Peyer's patch (tissue), 4 donors: ENCODE data around the gene TBX6. TPM values are rescaled to one million over a fixed set of nuclear protein-coding genes. Genes with fewer than 3 reads are reported as not detected.

Experiments
- DNase-seq, 3 donors: peaks; one replicate each; pipeline ENCODE4 v3.0.0-alpha.2; 2017 to 2019
- H3K27ac ChIP-seq, 4 donors: fragments of 200-600 bp; sonication (generic); one replicate each; pipeline ENCODE4 v1.5.1; 2016 to 2019
- H3K27me3 ChIP-seq, 2 donors: fragments of 200-600 bp; sonication (generic); one replicate each; pipeline ENCODE4 v1.5.1; 2019
- H3K36me3 ChIP-seq, 3 donors: fragments of 200-600 bp; sonication (generic); one replicate each; pipeline ENCODE4 v1.5.1; 2016 to 2019
- H3K4me1 ChIP-seq, 4 donors: fragments of 200-600 bp; sonication (generic); one replicate each; pipeline ENCODE4 v1.5.1; 2016 to 2019
- H3K4me3 ChIP-seq, 4 donors: fragments of 200-600 bp; sonication (generic); 1 replicate in 3 of 4; 2 replicates in 1 of 4; pipeline ENCODE4 v1.5.1; 2016 to 2019; ENCODE audit warnings: mild to moderate bottlenecking in 1 of 4
- H3K9me3 ChIP-seq, 4 donors: fragments of 200-600 bp; sonication (generic); one replicate each; pipeline ENCODE4 v1.5.1; 2016 to 2019; ENCODE audit warnings: mild to moderate bottlenecking in 1 of 4
- CTCF ChIP-seq, 6 experiments: fragments of 450-650 bp in 4 of 6; fragments of 200-600 bp in 2 of 6; sonication (generic) in 1 of 6; IDR thresholded peaks; one replicate each; pipeline ENCODE4 v1.5.1; 2017 to 2019; ENCODE audit warnings: antibody characterized with exemption in 6 of 6, mild to moderate bottlenecking in 3 of 6, moderate library complexity in 1 of 6
- POLR2A ChIP-seq, 2 donors: fragments of 450-650 bp; IDR thresholded peaks; one replicate each; pipeline ENCODE4 v1.5.1; 2017; ENCODE audit warnings: antibody characterized with exemption in 2 of 2, mild to moderate bottlenecking in 2 of 2, moderate library complexity in 2 of 2
- total RNA-seq, 4 donors: library from RNA; depleted of rRNA; stranded (reverse); fragments of >200 nt; gene quantifications; one replicate each; pipeline ENCODE4 v1.1.0, GENCODE V29; 2016

The TBX6 gene
- total RNA-seq, 4 donors from 2014 or later = 0.53 to 3.4 (median 2.2) TPM

GRCh38 chr16:30078744-30079143 is 13.0 kb downstream of the TBX6 start:
- H3K27me3 ChIP-seq = no peaks in the 10 kb centered on the region
- peaks cover 0 to 56% (median 0%) of the 10 kb centered on the region in 3 donors for H3K36me3 ChIP-seq
- no peak for DNase-seq
- H3K4me3 ChIP-seq = no peak overlapping the region
- no peak overlapping the region for H3K27ac ChIP-seq
- peaks cover 0 to 29% (median 4%) of the 10 kb centered on the region in 4 donors for H3K4me1 ChIP-seq
- TF ChIP-seq POLR2A (IDR thresholded peaks at IDR 0.05) = no peak
- TF ChIP-seq CTCF (IDR thresholded peaks at IDR 0.05) = no peak
- no peaks in the 10 kb centered on the region for H3K9me3 ChIP-seq

DNA sequence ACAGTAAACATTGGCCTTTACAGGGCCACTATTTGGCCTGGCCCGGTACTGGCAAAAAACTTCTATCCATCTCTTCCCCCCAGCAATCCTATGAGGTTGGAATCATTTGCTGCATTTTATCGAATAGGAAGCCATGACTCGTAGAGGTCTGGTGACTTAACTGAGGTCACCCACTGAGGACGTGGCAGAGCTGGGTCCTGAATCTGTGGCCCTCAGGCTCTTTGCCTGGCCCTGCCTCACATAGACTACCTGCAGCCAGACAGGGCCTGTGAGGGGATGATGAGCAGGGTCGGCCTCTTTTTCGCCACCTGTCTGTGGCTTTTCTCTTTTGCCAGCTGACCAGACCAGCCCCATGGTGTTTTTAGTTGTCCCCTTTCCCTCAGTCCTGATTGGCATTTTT is 14.1 kb downstream of the TBX6 start:
- H3K36me3 ChIP-seq = peaks cover 0 to 51% (median 0%) of the 10 kb centered on the region in 3 donors
- peak overlapping the region in 1 of 4 donors; percentile 80 for H3K4me3 ChIP-seq
- H3K27ac ChIP-seq = no peak overlapping the region
- TF ChIP-seq POLR2A (IDR thresholded peaks at IDR 0.05) = no peak
- TF ChIP-seq CTCF (IDR thresholded peaks at IDR 0.05) = no peak
- H3K27me3 ChIP-seq = no peaks in the 10 kb centered on the region
- DNase-seq = no peak
- no peaks in the 10 kb centered on the region for H3K9me3 ChIP-seq
- peaks cover 0 to 29% (median 4%) of the 10 kb centered on the region in 4 donors for H3K4me1 ChIP-seq

DNA sequence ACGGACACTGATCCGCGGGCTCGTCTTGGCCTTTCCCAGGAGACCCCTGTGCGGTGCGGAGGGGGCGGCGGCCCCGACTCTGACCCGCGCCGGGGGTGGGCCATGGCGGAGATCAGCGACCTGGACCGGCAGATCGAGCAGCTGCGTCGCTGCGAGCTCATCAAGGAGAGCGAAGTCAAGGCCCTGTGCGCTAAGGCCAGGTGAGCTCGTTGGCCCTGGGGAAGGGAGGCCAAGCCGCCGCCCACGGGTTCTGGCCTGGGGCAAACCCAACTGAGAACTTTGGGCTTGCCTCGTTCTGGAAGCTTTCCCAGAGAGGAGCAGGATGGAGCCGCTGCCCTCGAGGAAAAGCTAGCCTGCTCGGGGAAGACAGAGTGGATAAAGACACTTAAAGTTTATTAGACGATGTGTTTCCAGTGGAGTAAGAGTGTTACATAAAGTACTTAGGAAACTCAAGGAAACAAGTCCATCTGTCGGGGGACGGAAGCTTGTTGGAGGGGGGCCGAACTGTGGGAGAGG is 15.4 kb downstream of the TBX6 start:
- Histone ChIP-seq H3K36me3 (peaks cover 0 to 51% (median 0%) of the 10 kb centered on the region in 3 donors), H3K4me1 (peaks cover 0 to 29% (median 4%) of the 10 kb centered on the region in 4 donors), H3K27me3 (no peaks in the 10 kb centered on the region), H3K27ac (peak overlapping the region; percentile 88 to 93 (median 88)), H3K4me3 (peak overlapping the region; percentile 69 to 95 (median 88)), H3K9me3 (no peaks in the 10 kb centered on the region)
- TF ChIP-seq CTCF (IDR thresholded peaks at IDR 0.05) (no peak), POLR2A (IDR thresholded peaks at IDR 0.05) (no peak)
- DNase-seq = peak in 1 of 3 donors; percentile 63

DNA sequence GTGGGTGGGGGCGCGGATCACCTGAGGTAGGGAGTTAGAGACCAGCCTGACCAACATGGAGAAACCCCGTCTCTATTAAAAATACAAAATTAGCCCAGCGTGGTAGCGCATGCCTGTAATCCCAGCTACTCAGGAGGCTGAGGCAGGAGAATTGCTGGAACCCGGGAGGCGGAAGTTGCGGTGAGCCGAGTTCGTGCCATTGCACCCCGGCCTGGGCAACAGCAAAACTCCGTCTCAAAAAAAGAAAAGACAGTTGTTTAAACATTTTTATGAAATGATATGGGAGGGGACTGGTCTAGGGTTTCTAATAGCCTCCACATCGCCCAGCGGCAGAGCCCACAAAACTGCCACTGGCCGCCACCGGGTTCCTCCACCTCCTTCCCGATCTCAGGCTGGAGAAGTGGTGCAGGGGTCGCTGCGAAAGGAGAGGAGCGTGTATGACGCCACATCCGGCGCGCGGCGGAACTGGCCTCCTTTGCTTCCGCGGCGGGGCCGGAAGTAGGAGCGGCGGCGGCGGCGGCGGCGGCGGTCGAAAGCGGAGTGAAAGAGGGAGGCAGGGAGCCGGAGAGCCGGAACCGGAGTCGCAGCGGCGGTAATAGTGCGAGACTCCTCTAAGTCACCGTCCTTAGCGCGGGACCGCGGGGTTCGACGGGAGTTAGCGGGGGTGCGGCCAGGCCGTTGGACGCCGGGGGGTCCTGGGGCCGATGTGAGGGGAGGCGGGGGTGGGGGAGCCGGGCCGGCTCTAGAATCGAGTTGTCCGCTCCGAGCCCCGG is 16.0 kb downstream of the TBX6 start, which contains the start of gene PPP4C:
PPP4C (plus strand) TSS at position 492 of the 773 bp plus-strand sequence. CDS start 384 bp downstream, outside the sequence.
- Histone ChIP-seq H3K27ac (peak within 1 kb of the TSS; percentile 88 to 93 (median 88)), H3K36me3 (peaks cover 0 to 51% (median 0%) of the 10 kb centered on the region in 3 donors), H3K27me3 (no peaks in the 10 kb centered on the region), H3K9me3 (no peaks in the 10 kb centered on the region), H3K4me1 (peaks cover 0 to 29% (median 4%) of the 10 kb centered on the region in 4 donors), H3K4me3 (peak within 1 kb of the TSS; percentile 69 to 95 (median 88))
- TF ChIP-seq CTCF (IDR thresholded peaks at IDR 0.05) = peak in 3 of 6 experiments; percentile 4 to 12 (median 10)
- TF ChIP-seq POLR2A (IDR thresholded peaks at IDR 0.05) = peak; percentile 84 to 85
- DNase-seq = peak; percentile 92 to 97 (median 94)

GRCh38 chr16:30070490-30070889 is 21.2 kb downstream of the TBX6 start:
- no peak for TF ChIP-seq POLR2A (IDR thresholded peaks at IDR 0.05)
- no peak for TF ChIP-seq CTCF (IDR thresholded peaks at IDR 0.05)
- Histone ChIP-seq H3K4me3 (no peak overlapping the region), H3K27me3 (no peaks in the 10 kb centered on the region), H3K27ac (no peak overlapping the region), H3K9me3 (no peaks in the 10 kb centered on the region), H3K4me1 (peaks cover 0 to 42% (median 11%) of the 10 kb centered on the region in 4 donors), H3K36me3 (peaks cover 0 to 63% (median 0%) of the 10 kb centered on the region in 3 donors)
- no peak for DNase-seq
